GM12874 (cell line): ENCODE measurements around the gene TMEM204.

Experiments
- TF ChIP-seq, protein P1 (sequence below): IDR thresholded peaks from 2 replicates; pipeline ENCODE4 v1.5.1; 2011; ENCODE audit warnings: low read depth, mild to moderate bottlenecking, control low read depth, low read length, moderate library complexity; ENCODE audit not compliant: insufficient read depth

TMEM204 gene

DNA sequence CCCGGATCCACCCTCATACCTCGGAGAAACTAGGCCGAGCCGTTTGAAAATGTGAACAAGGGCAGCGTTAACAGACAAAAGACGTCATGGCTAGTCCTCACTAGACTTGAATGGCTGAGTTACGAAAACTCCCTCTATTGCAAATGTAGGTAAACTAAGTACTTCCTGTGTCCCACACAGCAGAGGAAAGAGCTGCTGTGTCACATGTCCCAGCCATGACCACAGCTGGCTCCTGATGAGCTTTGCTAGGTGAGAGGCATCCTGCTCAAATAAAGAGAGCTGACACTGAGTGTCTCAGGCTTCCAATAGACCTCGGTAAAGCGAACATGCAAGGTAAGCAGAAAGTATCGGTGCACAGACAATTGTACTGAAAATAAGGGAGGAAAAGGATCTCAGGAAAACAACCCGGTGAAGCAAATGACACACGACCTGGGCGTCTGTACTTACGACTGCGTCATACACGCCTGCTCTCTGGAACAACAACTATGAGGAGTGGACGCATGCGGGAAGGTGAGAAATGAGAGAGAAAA lies 26.0 kb downstream of the TMEM204 start:
- TF ChIP-seq, protein P1, sequence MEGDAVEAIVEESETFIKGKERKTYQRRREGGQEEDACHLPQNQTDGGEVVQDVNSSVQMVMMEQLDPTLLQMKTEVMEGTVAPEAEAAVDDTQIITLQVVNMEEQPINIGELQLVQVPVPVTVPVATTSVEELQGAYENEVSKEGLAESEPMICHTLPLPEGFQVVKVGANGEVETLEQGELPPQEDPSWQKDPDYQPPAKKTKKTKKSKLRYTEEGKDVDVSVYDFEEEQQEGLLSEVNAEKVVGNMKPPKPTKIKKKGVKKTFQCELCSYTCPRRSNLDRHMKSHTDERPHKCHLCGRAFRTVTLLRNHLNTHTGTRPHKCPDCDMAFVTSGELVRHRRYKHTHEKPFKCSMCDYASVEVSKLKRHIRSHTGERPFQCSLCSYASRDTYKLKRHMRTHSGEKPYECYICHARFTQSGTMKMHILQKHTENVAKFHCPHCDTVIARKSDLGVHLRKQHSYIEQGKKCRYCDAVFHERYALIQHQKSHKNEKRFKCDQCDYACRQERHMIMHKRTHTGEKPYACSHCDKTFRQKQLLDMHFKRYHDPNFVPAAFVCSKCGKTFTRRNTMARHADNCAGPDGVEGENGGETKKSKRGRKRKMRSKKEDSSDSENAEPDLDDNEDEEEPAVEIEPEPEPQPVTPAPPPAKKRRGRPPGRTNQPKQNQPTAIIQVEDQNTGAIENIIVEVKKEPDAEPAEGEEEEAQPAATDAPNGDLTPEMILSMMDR, result no peak

DNA sequence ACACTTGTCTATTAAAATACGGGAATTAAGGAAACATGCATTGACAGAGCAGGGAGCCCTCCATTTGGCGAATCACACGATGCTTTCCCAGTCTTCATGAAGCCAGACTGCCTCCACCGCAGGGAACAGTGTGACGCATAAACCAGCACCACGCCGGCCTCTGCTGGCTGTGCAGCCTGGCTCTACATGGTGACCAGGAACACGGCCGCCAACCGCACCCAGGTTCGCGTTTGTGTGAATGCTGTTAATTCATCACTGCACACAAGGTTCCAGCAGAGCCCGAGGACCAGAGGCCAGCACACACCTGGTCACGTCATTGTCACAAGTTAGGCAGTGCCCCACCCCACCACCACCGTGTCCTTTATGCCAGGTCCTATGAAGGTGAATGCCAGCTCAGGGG lies 26.7 kb downstream of the TMEM204 start:
- TF ChIP-seq, protein P1, result no peak

DNA sequence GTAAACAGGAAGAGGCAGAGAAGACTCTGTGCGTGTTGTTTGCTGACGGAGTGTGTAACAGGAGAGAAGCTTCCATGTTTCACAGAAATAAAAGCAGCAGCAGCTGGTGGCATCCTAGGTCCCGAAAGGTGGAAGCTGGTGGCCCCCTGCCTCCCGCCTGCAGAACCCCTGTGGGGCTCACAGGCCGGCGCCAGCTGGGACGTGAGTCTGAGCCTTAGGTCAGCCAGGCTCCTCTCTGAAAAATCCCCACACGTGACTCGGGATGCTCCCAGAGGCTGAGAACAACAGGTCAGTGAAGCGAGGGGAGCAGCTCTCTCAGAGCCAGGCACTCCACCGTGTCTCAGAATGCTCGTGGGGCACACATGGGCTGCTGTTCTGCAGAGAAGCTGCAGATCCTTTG lies 27.4 kb downstream of the TMEM204 start:
- TF ChIP-seq, protein P1, result no peak

DNA sequence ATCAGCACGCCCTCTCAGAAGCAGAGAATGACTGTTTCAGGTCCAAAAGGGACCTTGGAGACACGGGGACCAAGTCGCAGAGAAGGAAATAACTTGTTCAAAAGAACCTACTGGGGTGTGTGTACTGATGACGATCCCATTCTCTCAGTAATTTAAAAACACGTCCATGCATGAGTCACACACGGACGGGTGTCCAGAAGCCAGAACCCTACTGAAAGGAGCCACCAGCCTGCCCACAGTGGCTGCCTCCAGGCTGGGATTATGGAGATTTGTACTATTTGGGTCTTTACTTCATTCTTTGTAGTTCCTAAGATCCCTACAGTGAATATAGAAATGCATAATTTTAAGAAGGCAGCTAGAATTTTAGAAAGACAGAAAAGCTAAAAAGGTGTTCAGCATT lies 27.8 kb downstream of the TMEM204 start:
- TF ChIP-seq, protein P1, result no peak

DNA sequence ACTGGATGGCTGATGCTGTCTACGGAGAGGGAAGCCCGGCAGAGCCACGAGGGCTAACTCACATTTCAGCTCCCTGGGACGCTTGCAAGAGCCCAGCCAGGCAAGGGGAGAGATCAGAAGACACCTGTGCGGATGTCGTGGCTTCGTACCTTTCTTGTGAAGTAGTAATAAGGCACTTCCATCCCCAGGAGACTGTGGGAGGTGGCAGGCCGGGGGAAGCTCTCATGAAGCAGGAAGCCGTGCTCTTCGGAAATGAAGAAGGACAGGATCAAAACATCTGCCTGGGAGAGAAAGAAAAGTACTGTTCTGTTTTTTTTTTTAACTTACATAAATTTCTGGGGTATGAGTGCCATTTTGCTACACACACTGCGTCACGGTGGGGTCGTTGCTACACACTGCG lies 28.4 kb downstream of the TMEM204 start:
- TF ChIP-seq, protein P1, result no peak

DNA sequence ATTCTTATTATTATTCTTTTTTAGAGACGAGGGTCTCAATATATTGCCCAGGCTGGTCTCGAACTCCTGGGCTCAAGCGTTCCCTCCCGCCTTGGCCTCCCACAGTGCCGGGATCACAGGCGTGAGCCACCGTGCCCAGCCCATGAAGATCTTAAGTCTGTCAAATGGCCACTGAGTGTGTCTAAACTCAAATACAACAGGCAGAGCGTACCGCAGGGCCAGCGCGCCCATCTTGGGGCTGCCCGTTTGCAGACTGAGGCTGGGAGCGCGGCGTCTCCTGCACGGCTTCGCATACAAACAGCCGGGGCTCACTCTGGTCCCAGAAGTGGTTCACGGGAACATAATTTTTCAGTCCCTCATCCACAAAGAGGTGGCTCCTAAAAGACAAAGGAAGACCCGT lies 30.3 kb downstream of the TMEM204 start:
- TF ChIP-seq, protein P1, result no peak

DNA sequence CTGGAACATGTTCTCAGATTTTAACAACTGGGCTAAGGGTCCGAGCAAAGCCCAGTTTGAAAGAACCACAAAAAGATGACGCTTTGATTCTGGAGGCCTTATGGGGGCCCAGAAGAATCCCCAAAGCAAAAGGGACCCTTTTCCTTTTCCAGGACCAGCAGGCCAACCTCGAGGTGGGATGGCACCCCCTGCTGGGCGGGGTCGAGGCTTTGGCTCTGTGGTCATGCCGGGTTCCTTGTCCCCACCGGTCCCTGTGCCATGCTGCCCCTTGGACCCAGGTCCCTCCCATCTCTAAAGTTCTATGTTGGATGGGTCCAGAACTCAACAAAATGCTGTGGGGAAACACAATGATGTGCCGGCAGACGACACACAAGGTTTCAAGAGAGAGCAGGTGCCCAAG lies 30.9 kb downstream of the TMEM204 start:
- TF ChIP-seq, protein P1, result 0 out of 2 replicates have a peak, but pooled peaks have one; percentile 26
